Heart left ventricle (tissue), 13 donors: Measurements from ENCODE around the gene TMEM218.

Experiments used
- CTCF ChIP-seq, 12 donors: fragments of 200-600 bp; sonication (generic) in 4 of 12; IDR thresholded peaks; one replicate each; pipeline versions ENCODE4 v1.5.0 to v1.8.0; 2018 to 2022; ENCODE audit warnings: antibody characterized with exemption in 12 of 12, mild to moderate bottlenecking in 5 of 12
- POLR2A ChIP-seq, 2 donors: fragments of 450-650 bp; IDR thresholded peaks; one replicate each; pipeline ENCODE4 v1.6.1; 2017; ENCODE audit warnings: antibody characterized with exemption in 2 of 2, mild to moderate bottlenecking in 2 of 2, moderate library complexity in 2 of 2
- donor health status: ischemic (EF 13 %, LVEDD 7.1; RV severe dilation, severe dysfunction).
- donor health status: DM: no; HTN: yes; CAD: no.
- donor health status: DM: no; HTN: no; CAD: no.
- donor health status: ischemic (EF 25% LVEDD 6.9; RV normal size, moderate dysfunction).
- donor health status: ischemic (EF 25% LVEDD 5.7; RV mildly dilated, moderate dysfunction).
- donor health status: ischemic (EF 35%, LVEDD 5.7; RV mildly dilated, moderate dysfunction).
- donor health status: nonischemic (EF 11% LVEDD 7.7; RV severe dilation, severe dysfunction).
- donor health status: DM: yes; HTN: yes; CAD: no.
- donor health status: PGD.
- donor health status: ischemic (EF 29% LVEDD 5.4; RV normal size, mild dysfunction).
- donor health status: nonischemic (EF 23%, LVEDD 6.1; RV moderate dilation, normal function).

DNA sequence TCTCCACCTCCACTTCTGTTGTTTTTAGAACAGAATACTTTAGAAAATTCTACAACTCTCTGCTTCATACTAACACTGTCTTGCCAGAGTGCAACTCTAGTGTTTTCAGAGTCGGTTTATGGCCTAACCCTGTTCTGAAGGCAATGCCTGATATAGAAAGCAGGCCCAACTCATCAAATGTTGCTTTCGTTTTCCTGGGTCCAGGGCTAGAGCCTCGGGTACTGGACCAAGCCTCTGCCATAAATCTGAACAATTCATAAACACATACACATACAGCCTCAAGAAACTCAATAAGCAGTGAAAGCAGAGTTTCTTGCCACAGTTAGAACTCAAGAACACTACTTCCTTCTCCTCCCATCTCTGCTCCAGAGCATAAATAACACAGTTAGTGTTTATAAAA, 9.8 kb downstream of the TMEM218 start:
- TF ChIP-seq CTCF (IDR thresholded peaks at IDR 0.05) (no peak), POLR2A (IDR thresholded peaks at IDR 0.05) (no peak)
